ENCODE data around the gene IZUMO2.

DNA sequence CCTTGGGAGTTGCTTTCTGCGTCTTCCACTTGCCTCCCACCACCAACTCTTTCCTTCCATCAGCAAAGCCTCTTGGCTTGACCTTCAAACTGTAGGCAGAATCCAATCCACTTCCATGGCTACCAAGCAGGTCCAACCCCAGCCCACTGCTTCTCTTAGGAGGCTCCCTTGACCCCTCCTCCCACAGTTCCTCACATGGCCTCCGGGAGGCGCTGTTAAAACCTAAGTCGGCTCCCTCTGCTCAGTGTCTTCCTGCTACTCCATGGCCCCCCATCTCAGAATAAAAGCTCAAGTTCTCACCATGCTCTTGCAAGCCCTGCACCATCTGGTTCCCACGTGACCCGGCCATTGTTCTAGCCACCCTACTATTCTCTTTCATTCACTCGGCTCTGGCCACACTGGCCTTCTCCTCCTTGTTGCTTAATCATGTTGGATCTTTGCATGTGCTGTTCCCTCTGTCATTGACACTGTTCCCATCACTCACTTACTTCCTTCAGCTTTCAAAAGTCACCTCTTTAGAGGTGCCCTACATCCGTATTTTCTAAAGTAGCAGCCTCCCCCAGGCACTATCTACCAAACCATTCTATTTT, 7.5 kb downstream of the IZUMO2 start:
- TF ChIP-seq, protein P1, sequence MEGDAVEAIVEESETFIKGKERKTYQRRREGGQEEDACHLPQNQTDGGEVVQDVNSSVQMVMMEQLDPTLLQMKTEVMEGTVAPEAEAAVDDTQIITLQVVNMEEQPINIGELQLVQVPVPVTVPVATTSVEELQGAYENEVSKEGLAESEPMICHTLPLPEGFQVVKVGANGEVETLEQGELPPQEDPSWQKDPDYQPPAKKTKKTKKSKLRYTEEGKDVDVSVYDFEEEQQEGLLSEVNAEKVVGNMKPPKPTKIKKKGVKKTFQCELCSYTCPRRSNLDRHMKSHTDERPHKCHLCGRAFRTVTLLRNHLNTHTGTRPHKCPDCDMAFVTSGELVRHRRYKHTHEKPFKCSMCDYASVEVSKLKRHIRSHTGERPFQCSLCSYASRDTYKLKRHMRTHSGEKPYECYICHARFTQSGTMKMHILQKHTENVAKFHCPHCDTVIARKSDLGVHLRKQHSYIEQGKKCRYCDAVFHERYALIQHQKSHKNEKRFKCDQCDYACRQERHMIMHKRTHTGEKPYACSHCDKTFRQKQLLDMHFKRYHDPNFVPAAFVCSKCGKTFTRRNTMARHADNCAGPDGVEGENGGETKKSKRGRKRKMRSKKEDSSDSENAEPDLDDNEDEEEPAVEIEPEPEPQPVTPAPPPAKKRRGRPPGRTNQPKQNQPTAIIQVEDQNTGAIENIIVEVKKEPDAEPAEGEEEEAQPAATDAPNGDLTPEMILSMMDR (IDR thresholded peaks at IDR 0.05): no peak
- no peak for TF ChIP-seq POLR2A (IDR thresholded peaks at IDR 0.05)
